ENCODE results near the gene SOX5. TPM values are rescaled to one million over a fixed set of nuclear protein-coding genes. Genes with fewer than 3 reads are reported as not detected.

The SOX5 gene
- total and polyA plus RNA-seq, 2 donors (not counting 1 experiment from before 2014, with no cell fraction given), result 9.2 to 32.0 TPM

DNA sequence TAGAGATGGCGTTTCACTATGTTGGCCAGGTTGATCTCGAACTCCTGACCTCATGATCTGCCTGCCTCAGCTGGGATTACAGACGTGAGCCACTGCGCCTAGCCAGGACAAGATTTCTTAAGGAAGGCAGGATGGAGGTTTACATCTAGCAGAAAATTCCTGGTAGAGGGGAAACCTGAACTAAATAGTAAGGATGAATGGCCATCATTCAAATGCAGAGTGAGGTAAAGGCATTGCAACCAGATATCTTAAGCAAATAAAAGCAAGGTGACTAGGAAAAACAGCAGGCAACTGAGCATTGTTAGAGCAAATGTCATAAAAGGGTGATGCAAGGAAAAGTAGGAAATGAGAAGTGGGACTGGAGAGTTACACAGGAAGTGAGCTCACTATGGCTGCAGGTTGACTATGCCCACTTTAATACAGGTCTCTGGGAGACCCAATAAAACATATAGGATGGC, 133.0 kb downstream of the SOX5 start:
- Histone ChIP-seq H3K27me3 (ENCODE audit: control insufficient read depth, insufficient read depth, low read length) (no peaks in the 10 kb centered on the region), H3K27ac (ENCODE audit: insufficient read depth, low read length) (no peak overlapping the region), H3K4me1 (ENCODE audit: control insufficient read depth, extremely low read depth, insufficient read depth, low read length) (no peaks in the 10 kb centered on the region), H2AFZ (ENCODE audit: low read length) (no peak overlapping the region), H4K20me1 (ENCODE audit: control insufficient read depth, extremely low read depth, insufficient read depth, low read length) (no peaks in the 10 kb centered on the region), H3K4me3 (replicated peaks in 1 of 4; ENCODE audit: control extremely low read depth in 1 of 4, insufficient read depth in 1 of 4, low read depth in 3 of 4, low read length in 4 of 4) (no peak overlapping the region), H3K79me2 (ENCODE audit: control insufficient read depth, insufficient read depth, low read length) (no peaks in the 10 kb centered on the region), H3K9ac (ENCODE audit: insufficient read depth, low read length) (no peak overlapping the region), H3K9me3 (ENCODE audit: control insufficient read depth, insufficient read depth, low read depth, low read length) (no peaks in the 10 kb centered on the region), H3K36me3 (ENCODE audit: control insufficient read depth, insufficient read depth, low read length) (no peaks in the 10 kb centered on the region), H3K4me2 (ENCODE audit: extremely low read depth, insufficient read depth, low read length) (no peak overlapping the region)
- TF ChIP-seq, protein P1, sequence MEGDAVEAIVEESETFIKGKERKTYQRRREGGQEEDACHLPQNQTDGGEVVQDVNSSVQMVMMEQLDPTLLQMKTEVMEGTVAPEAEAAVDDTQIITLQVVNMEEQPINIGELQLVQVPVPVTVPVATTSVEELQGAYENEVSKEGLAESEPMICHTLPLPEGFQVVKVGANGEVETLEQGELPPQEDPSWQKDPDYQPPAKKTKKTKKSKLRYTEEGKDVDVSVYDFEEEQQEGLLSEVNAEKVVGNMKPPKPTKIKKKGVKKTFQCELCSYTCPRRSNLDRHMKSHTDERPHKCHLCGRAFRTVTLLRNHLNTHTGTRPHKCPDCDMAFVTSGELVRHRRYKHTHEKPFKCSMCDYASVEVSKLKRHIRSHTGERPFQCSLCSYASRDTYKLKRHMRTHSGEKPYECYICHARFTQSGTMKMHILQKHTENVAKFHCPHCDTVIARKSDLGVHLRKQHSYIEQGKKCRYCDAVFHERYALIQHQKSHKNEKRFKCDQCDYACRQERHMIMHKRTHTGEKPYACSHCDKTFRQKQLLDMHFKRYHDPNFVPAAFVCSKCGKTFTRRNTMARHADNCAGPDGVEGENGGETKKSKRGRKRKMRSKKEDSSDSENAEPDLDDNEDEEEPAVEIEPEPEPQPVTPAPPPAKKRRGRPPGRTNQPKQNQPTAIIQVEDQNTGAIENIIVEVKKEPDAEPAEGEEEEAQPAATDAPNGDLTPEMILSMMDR (conservative IDR thresholded peaks at IDR 0.05 in 1 of 2, IDR thresholded peaks at IDR 0.05 in 1 of 2; ENCODE audit: low read depth in 1 of 2, low read length in 2 of 2), result no peak
- TF ChIP-seq EZH2 (IDR thresholded peaks at IDR 0.05; ENCODE audit: low read length, missing control alignments), result no peak
- no peak for DNase-seq (ENCODE audit: low read depth in 2 of 2)

DNA sequence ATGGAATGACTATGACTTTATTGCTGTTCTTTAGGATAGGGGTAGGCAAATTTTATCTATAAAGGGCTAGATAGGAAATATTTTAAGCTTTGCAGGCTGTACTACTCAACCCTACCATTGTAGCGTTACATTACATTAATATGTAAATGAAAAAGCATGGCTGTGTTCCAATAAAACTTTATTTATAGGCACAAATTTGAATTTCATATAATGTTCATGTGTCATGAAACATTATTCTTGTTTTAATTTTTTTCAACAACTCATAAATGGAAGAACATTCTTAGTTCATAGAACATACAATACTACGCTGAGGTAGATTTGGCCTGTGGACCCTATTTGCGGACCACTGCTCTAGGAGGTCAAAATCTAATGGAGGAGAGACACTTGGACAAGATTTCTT, 133.7 kb downstream of the SOX5 start:
- H3K4me3 ChIP-seq (replicated peaks in 1 of 4; ENCODE audit: control extremely low read depth in 1 of 4, insufficient read depth in 1 of 4, low read depth in 3 of 4, low read length in 4 of 4), result no peak overlapping the region
- no peak for TF ChIP-seq EZH2 (IDR thresholded peaks at IDR 0.05; ENCODE audit: low read length, missing control alignments)
- TF ChIP-seq, protein P1 (conservative IDR thresholded peaks at IDR 0.05 in 1 of 2, IDR thresholded peaks at IDR 0.05 in 1 of 2; ENCODE audit: low read depth in 1 of 2, low read length in 2 of 2), result no peak
- H3K27me3 ChIP-seq (ENCODE audit: control insufficient read depth, insufficient read depth, low read length), result no peaks in the 10 kb centered on the region
- H3K4me2 ChIP-seq (ENCODE audit: extremely low read depth, insufficient read depth, low read length), result no peak overlapping the region
- no peaks in the 10 kb centered on the region for H3K9me3 ChIP-seq (ENCODE audit: control insufficient read depth, insufficient read depth, low read depth, low read length)
- no peak for DNase-seq (ENCODE audit: low read depth in 2 of 2)
- H2AFZ ChIP-seq (ENCODE audit: low read length), result no peak overlapping the region
- no peaks in the 10 kb centered on the region for H4K20me1 ChIP-seq (ENCODE audit: control insufficient read depth, extremely low read depth, insufficient read depth, low read length)
- H3K79me2 ChIP-seq (ENCODE audit: control insufficient read depth, insufficient read depth, low read length), result no peaks in the 10 kb centered on the region
- H3K36me3 ChIP-seq (ENCODE audit: control insufficient read depth, insufficient read depth, low read length), result no peaks in the 10 kb centered on the region
- no peak overlapping the region for H3K27ac ChIP-seq (ENCODE audit: insufficient read depth, low read length)
- H3K4me1 ChIP-seq (ENCODE audit: control insufficient read depth, extremely low read depth, insufficient read depth, low read length), result no peaks in the 10 kb centered on the region
- H3K9ac ChIP-seq (ENCODE audit: insufficient read depth, low read length), result no peak overlapping the region

DNA sequence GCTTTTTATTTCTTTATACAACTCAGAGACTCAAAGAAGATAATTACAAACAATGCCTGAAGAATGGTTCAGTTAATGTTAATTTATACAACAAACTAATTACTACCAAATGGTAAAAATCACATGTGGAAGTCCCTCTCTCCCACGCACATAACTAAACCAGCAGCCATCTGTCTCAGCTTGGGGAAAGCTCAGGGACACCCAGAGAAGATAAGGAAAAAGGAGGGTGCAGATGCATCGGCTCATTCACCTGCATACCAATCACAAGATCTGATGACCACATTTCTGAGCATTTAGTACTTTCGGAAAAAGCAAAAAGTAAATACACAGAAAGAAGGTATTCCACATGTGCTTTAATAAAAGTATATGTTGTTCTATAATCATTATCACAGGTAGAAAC, 136.3 kb downstream of the SOX5 start:
- Histone ChIP-seq H3K9ac (ENCODE audit: insufficient read depth, low read length) (no peak overlapping the region), H3K4me1 (ENCODE audit: control insufficient read depth, extremely low read depth, insufficient read depth, low read length) (no peaks in the 10 kb centered on the region)
- no peak for TF ChIP-seq EZH2 (IDR thresholded peaks at IDR 0.05; ENCODE audit: low read length, missing control alignments)
- TF ChIP-seq, protein P1 (conservative IDR thresholded peaks at IDR 0.05 in 1 of 2, IDR thresholded peaks at IDR 0.05 in 1 of 2; ENCODE audit: low read depth in 1 of 2, low read length in 2 of 2), result no peak

More for the DNA sequence above, 136.3 kb downstream of the SOX5 start:
- H3K27me3 ChIP-seq (ENCODE audit: control insufficient read depth, insufficient read depth, low read length), result no peaks in the 10 kb centered on the region
- no peaks in the 10 kb centered on the region for H4K20me1 ChIP-seq (ENCODE audit: control insufficient read depth, extremely low read depth, insufficient read depth, low read length)
- no peaks in the 10 kb centered on the region for H3K79me2 ChIP-seq (ENCODE audit: control insufficient read depth, insufficient read depth, low read length)
- H3K4me3 ChIP-seq (replicated peaks in 1 of 4; ENCODE audit: control extremely low read depth in 1 of 4, insufficient read depth in 1 of 4, low read depth in 3 of 4, low read length in 4 of 4), result no peak overlapping the region
- no peak overlapping the region for H3K4me2 ChIP-seq (ENCODE audit: extremely low read depth, insufficient read depth, low read length)
- H3K36me3 ChIP-seq (ENCODE audit: control insufficient read depth, insufficient read depth, low read length), result no peaks in the 10 kb centered on the region
- no peak for DNase-seq (ENCODE audit: low read depth in 2 of 2)
- H2AFZ ChIP-seq (ENCODE audit: low read length), result no peak overlapping the region
- H3K9me3 ChIP-seq (ENCODE audit: control insufficient read depth, insufficient read depth, low read depth, low read length), result no peaks in the 10 kb centered on the region
- H3K27ac ChIP-seq (ENCODE audit: insufficient read depth, low read length), result no peak overlapping the region
